ENCODE results near the gene KHSRP. TPM values are rescaled to one million over a fixed set of nuclear protein-coding genes. Genes with fewer than 3 reads are reported as not detected.

KHSRP gene, protein sequence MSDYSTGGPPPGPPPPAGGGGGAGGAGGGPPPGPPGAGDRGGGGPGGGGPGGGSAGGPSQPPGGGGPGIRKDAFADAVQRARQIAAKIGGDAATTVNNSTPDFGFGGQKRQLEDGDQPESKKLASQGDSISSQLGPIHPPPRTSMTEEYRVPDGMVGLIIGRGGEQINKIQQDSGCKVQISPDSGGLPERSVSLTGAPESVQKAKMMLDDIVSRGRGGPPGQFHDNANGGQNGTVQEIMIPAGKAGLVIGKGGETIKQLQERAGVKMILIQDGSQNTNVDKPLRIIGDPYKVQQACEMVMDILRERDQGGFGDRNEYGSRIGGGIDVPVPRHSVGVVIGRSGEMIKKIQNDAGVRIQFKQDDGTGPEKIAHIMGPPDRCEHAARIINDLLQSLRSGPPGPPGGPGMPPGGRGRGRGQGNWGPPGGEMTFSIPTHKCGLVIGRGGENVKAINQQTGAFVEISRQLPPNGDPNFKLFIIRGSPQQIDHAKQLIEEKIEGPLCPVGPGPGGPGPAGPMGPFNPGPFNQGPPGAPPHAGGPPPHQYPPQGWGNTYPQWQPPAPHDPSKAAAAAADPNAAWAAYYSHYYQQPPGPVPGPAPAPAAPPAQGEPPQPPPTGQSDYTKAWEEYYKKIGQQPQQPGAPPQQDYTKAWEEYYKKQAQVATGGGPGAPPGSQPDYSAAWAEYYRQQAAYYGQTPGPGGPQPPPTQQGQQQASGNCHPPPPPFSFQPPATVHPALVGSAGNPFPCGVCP
- total RNA-seq (100 to 1,000 TPM in 5 of 7 donors, 10 to 100 TPM in 2; 56.2 to 260 (median 253) TPM), polyA plus RNA-seq (100 to 1,000 TPM; 104 to 160 TPM)
- long read RNA-seq, donor 1, transcript KHSRP-212 (3 exons, 851 nt), result major isoform, 8 of 48 reads
- long read RNA-seq, donor 1, partial matches to known transcripts, result 36 of 48 reads
- long read RNA-seq, donor 1, other reads (novel, unspliced or antisense), result 1 of 48 reads
- long read RNA-seq, donor 2, transcript KHSRP-212 (3 exons, 851 nt), result major isoform, 10 of 14 reads
- long read RNA-seq, donor 2, partial matches to known transcripts, result 0 of 14 reads
- long read RNA-seq, donor 2, other reads (novel, unspliced or antisense), result 0 of 14 reads
- long read RNA-seq, donor 3, transcript KHSRP-212 (3 exons, 851 nt), result major isoform, 6 of 89 reads
- long read RNA-seq, donor 3, partial matches to known transcripts, result 15 of 89 reads
- long read RNA-seq, donor 3, other reads (novel, unspliced or antisense), result 64 of 89 reads

DNA sequence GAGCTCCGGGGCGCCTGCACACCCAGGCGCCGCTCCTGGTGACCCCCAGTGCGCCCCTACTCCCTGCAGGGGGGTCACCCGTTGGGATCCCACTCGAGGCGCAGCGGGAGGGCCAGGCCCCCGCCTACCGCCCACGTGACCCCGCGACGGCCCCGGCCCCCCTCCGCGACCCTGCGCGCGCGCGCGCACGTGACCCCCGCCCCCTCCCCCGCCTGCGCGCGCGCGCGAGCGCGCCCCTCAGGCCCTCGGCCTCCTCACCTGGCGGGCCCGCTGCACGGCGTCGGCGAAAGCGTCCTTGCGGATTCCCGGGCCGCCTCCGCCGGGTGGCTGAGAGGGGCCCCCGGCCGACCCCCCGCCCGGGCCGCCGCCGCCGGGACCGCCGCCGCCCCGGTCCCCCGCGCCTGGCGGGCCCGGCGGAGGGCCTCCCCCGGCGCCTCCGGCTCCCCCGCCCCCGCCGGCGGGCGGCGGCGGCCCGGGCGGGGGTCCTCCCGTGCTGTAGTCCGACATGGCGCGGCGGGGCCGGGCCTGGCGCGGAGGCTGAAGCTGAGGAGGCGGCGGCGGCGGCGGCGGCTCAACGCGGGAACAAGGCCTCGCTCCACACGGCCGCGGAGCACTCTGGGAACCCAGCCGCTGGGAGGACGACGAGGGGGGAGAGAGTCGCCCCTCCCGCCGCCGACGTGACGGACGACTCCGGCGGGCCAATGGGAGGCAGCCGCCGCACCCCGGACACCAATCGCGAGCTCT is at the start of gene KHSRP:
Gene KHSRP, minus strand, starts transcription at position 617 of the 744 bp plus-strand sequence. Its CDS starts 110 bp downstream, at position 507.
- DNase-seq, result peak; percentile 23 to 68 (median 58)
- 1% methylated on average over 21 to 109 of the region's 114 CpGs for WGBS, 3 donors
- intact Hi-C loops (cut with DNase I), result loop anchor here in 1 of 4 donors (5.0 to 10.0 kb wide), 2 partner anchors 50 to 868 kb away; partner anchors contain the start of genes ALKBH7, INSR and PSPN
- H3K9me3 ChIP-seq, result no peaks in the 10 kb centered on the region
- no peaks in the 10 kb centered on the region for H3K36me3 ChIP-seq
- no peaks in the 10 kb centered on the region for H3K27me3 ChIP-seq
- H3K27ac ChIP-seq, result peak within 1 kb of the TSS; percentile 80 to 89
- H3K4me1 ChIP-seq (ENCODE audit: insufficient read depth), result peaks cover 4% of the 10 kb centered on the region
- peak within 1 kb of the TSS; percentile 81 for H3K4me3 ChIP-seq
- TF ChIP-seq EP300 (IDR thresholded peaks at IDR 0.05), result no peak
- peak; percentile 70 for TF ChIP-seq POLR2A (IDR thresholded peaks at IDR 0.05)
- TF ChIP-seq, protein P1, sequence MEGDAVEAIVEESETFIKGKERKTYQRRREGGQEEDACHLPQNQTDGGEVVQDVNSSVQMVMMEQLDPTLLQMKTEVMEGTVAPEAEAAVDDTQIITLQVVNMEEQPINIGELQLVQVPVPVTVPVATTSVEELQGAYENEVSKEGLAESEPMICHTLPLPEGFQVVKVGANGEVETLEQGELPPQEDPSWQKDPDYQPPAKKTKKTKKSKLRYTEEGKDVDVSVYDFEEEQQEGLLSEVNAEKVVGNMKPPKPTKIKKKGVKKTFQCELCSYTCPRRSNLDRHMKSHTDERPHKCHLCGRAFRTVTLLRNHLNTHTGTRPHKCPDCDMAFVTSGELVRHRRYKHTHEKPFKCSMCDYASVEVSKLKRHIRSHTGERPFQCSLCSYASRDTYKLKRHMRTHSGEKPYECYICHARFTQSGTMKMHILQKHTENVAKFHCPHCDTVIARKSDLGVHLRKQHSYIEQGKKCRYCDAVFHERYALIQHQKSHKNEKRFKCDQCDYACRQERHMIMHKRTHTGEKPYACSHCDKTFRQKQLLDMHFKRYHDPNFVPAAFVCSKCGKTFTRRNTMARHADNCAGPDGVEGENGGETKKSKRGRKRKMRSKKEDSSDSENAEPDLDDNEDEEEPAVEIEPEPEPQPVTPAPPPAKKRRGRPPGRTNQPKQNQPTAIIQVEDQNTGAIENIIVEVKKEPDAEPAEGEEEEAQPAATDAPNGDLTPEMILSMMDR (IDR thresholded peaks at IDR 0.05), result no peak

DNA sequence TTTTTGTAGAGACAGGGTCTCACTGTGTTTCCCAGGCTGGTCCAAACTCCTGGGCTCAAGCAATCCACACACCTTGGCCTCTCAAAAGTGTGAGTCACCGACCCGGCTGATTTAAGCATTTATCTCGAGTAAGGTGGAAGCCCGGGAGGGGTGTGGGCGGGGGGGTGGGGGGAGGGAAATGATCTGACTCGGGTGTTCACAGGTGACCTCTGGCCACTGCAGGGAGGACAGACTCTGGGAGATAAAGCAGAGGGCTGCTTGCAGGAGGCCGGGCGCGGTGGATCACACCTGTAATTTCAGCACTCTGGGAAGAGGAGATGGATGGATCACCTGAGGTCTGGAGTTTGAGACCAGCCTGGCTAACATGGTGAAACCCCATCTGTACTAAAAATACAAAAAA is 49.0 kb upstream of the KHSRP start:
- H3K4me3 ChIP-seq, result no peak overlapping the region
- WGBS, 3 donors, result 59 to 65% (median 61%) methylated on average over 9 of the region's 9 CpGs
- no peak for DNase-seq
- intact Hi-C loops (cut with DNase I), result no loop called here
- H3K27me3 ChIP-seq, result no peaks in the 10 kb centered on the region
- H3K4me1 ChIP-seq (ENCODE audit: insufficient read depth), result peaks cover 5% of the 10 kb centered on the region
- TF ChIP-seq POLR2A (IDR thresholded peaks at IDR 0.05) (no peak), EP300 (IDR thresholded peaks at IDR 0.05) (no peak)
- TF ChIP-seq, protein P1 (IDR thresholded peaks at IDR 0.05), result no peak
- H3K9me3 ChIP-seq, result no peaks in the 10 kb centered on the region
- no peak overlapping the region for H3K27ac ChIP-seq
- H3K36me3 ChIP-seq, result no peaks in the 10 kb centered on the region

DNA sequence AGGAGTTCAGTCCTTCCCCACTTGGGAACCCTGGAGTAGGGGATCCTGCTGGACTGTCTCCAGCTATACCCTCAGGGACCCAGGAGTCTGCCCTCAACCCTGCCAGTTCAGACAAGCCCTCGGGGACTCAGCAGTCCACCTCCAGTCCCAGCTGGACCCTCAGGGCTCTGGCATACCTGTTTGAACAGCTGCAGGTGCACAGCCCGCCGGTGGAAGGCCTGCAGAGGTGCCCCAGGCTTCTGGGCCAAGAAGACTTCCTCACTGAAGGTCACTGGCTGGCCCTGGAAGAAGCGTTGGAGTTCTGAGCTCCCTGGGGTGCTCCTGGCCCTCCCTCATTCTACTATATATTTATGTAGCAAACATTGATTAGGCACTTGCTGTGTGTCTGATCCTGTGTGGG is 48.1 kb upstream of the KHSRP start:
- no peaks in the 10 kb centered on the region for H3K27me3 ChIP-seq
- WGBS, 3 donors, result 54 to 68% (median 58%) methylated on average over 4 of the region's 4 CpGs
- H3K4me1 ChIP-seq (ENCODE audit: insufficient read depth), result peaks cover 5% of the 10 kb centered on the region
- no peak overlapping the region for H3K27ac ChIP-seq
- TF ChIP-seq EP300 (IDR thresholded peaks at IDR 0.05) (no peak), POLR2A (IDR thresholded peaks at IDR 0.05) (no peak)
- TF ChIP-seq, protein P1 (IDR thresholded peaks at IDR 0.05), result no peak
- H3K36me3 ChIP-seq, result no peaks in the 10 kb centered on the region
- no peak for DNase-seq
- intact Hi-C loops (cut with DNase I), result no loop called here
- no peak overlapping the region for H3K4me3 ChIP-seq
- H3K9me3 ChIP-seq, result no peaks in the 10 kb centered on the region

Data from ovary (tissue), 10 donors.